GM10266 (cell line): ENCODE data around the gene DNAH3.

ENCODE experiments used
- DNase-seq: peaks from one replicate; pipeline ENCODE4 v3.0.0; 2012; ENCODE audit errors: extremely low spot score
- CTCF ChIP-seq: IDR thresholded peaks from 2 replicates; pipeline ENCODE4 v1.5.1; 2012; ENCODE audit warnings: mild to moderate bottlenecking, low read depth; ENCODE audit not compliant: control insufficient read depth, insufficient read depth; ENCODE audit errors: missing control alignments

Gene DNAH3

GRCh38 chr16:20897253-20897897 is 253.3 kb downstream of the DNAH3 start:
- no peak for TF ChIP-seq CTCF
- DNase-seq = no peak

GRCh38 chr16:20894388-20894787 is 256.3 kb downstream of the DNAH3 start:
- no peak for DNase-seq
- TF ChIP-seq CTCF = no peak

- DNase-seq = no peak
- TF ChIP-seq CTCF = no peak
Observed at GRCh38 chr16:20889625-20890275, 260.9 kb downstream of the DNAH3 start.

- DNase-seq = no peak
- TF ChIP-seq CTCF = no peak
Observed at GRCh38 chr16:20887207-20887606, 263.4 kb downstream of the DNAH3 start.

- no peak for DNase-seq
Observed at GRCh38 chr16:20886320-20886719, 264.3 kb downstream of the DNAH3 start.

GRCh38 chr16:20884240-20884556 is 266.4 kb downstream of the DNAH3 start:
- TF ChIP-seq CTCF = no peak
- DNase-seq = no peak

More at GRCh38 chr16:20886320-20886719, 264.3 kb downstream of the DNAH3 start:
- TF ChIP-seq CTCF = no peak

GRCh38 chr16:20883554-20884239 is 266.9 kb downstream of the DNAH3 start:
- TF ChIP-seq CTCF = no peak
- DNase-seq = no peak
